Neural cell (in vitro differentiated cells): ENCODE results near the gene LMAN2. TPM values are rescaled to one million over a fixed set of nuclear protein-coding genes. Genes with fewer than 3 reads are reported as not detected.

Experiments
- H2AFZ ChIP-seq: fragments of 200-600, 300-800 bp; sonication (generic), shearing (Covaris generic); 2 replicates; pipeline ENCODE4 v1.6.0; 2014; ENCODE audit warnings: low read depth, mild to moderate bottlenecking, antibody characterized with exemption, low read length, moderate library complexity
- H3F3A ChIP-seq: fragments of 200-600 bp; shearing (Covaris generic); 2 replicates; pipeline ENCODE4 v1.6.1; 2016; ENCODE audit warnings: mild to moderate bottlenecking, moderate library complexity, mixed read lengths, antibody characterized with exemption, low read length; ENCODE audit not compliant: insufficient read depth, poor library complexity, severe bottlenecking
- H3K27ac ChIP-seq: fragments of 200-600, 300-800 bp; sonication (generic), shearing (Covaris generic); 2 replicates; pipeline ENCODE4 v1.5.1; 2014; ENCODE audit warnings: mild to moderate bottlenecking, low read length, moderate library complexity
- H3K27me3 ChIP-seq: fragments of 300-800, 200-600 bp; sonication (generic), shearing (Covaris generic); 2 replicates; pipeline ENCODE4 v1.6.0; 2014; ENCODE audit warnings: mild to moderate bottlenecking, low read depth, low read length, moderate library complexity; ENCODE audit not compliant: insufficient read depth
- H3K36me3 ChIP-seq: fragments of 300-800, 200-600 bp; sonication (generic), shearing (Covaris generic); 2 replicates; pipeline ENCODE4 v1.5.1; 2014; ENCODE audit warnings: mild to moderate bottlenecking, antibody characterized with exemption, low read length, moderate library complexity; ENCODE audit not compliant: insufficient read depth
- H3K4me2 ChIP-seq: fragments of 300-800, 200-600 bp; sonication (generic), shearing (Covaris generic); 2 replicates; pipeline ENCODE4 v1.6.0; 2014; ENCODE audit warnings: mild to moderate bottlenecking, low read length
- H3K4me3 ChIP-seq: fragments of 300-800, 200-600 bp; sonication (generic), shearing (Covaris generic); 2 replicates; pipeline ENCODE4 v1.5.1; 2014; ENCODE audit warnings: mild to moderate bottlenecking, low read length, moderate library complexity
- H3K79me2 ChIP-seq: fragments of 200-600 bp; shearing (Covaris generic); replicated peaks from 2 replicates; pipeline ENCODE4 v1.6.0; 2014; ENCODE audit warnings: mild to moderate bottlenecking, low read length, moderate library complexity; ENCODE audit not compliant: insufficient read depth
- H3K9ac ChIP-seq: fragments of 300-800, 200-600 bp; sonication (generic), shearing (Covaris generic); 2 replicates; pipeline ENCODE4 v1.6.1; 2016; ENCODE audit warnings: mild to moderate bottlenecking, low read length, mixed read lengths
- H3K9me2 ChIP-seq: fragments of 200-600 bp; shearing (Covaris generic); 2 replicates; pipeline ENCODE4 v1.6.1; 2016; ENCODE audit warnings: mild to moderate bottlenecking, low read length, mixed read lengths; ENCODE audit not compliant: insufficient read depth
- H3K9me3 ChIP-seq: fragments of 200-600, 300-800 bp; sonication (generic), shearing (Covaris generic); 2 replicates; pipeline ENCODE4 v1.6.1; 2016; ENCODE audit warnings: mild to moderate bottlenecking, mixed run types, low read length, moderate library complexity, mixed read lengths
- H4K20me1 ChIP-seq: fragments of 200-600 bp; shearing (Covaris generic); 2 replicates; pipeline ENCODE4 v1.6.1; 2016; ENCODE audit warnings: mild to moderate bottlenecking, mixed run types; ENCODE audit not compliant: insufficient read depth
- EP300 ChIP-seq: fragments of 450-650 bp; conservative IDR thresholded peaks from 2 replicates; pipeline ENCODE4 v1.6.1; 2014; ENCODE audit warnings: antibody characterized with exemption, mild to moderate bottlenecking, moderate library complexity; ENCODE audit not compliant: poor library complexity, severe bottlenecking
- EZH2 ChIP-seq: fragments of 200-600, 300-800 bp; shearing (Covaris generic), sonication (generic); IDR thresholded peaks from 2 replicates; pipeline ENCODE4 v1.6.1; 2014; ENCODE audit warnings: antibody characterized with exemption, low read length, borderline replicate concordance, mild to moderate bottlenecking; ENCODE audit not compliant: insufficient read depth, poor library complexity, severe bottlenecking
- MXI1 ChIP-seq: fragments of 450-650 bp; conservative IDR thresholded peaks from 2 replicates; pipeline ENCODE4 v1.6.1; 2014; ENCODE audit warnings: antibody characterized with exemption, mild to moderate bottlenecking; ENCODE audit not compliant: poor library complexity, severe bottlenecking
- POLR2AphosphoS5 ChIP-seq: IDR thresholded peaks from 2 replicates; pipeline ENCODE4 v1.6.1; 2012
- RAD21 ChIP-seq: fragments of 450-650 bp; conservative IDR thresholded peaks from 2 replicates; pipeline ENCODE4 v1.6.1; 2014; ENCODE audit warnings: antibody characterized with exemption, mild to moderate bottlenecking, moderate library complexity
- SMC3 ChIP-seq: fragments of 450-650 bp; conservative IDR thresholded peaks from 2 replicates; pipeline ENCODE4 v1.6.1; 2014; ENCODE audit warnings: antibody characterized with exemption, mild to moderate bottlenecking, moderate library complexity; ENCODE audit not compliant: poor library complexity
- TAF1 ChIP-seq: IDR thresholded peaks from 2 replicates; pipeline ENCODE4 v1.6.1; 2012; ENCODE audit warnings: low read depth
- polyA plus RNA-seq: library from polyadenylated mRNA; depleted of rRNA; stranded (reverse); fragments of >200 nt; gene quantifications from 2 replicates; pipeline ENCODE4 v1.2.3, GENCODE V29; 2014
- TF ChIP-seq, protein P1 (sequence below): IDR thresholded peaks from 2 replicates; pipeline ENCODE4 v1.6.1; 2012; ENCODE audit warnings: borderline replicate concordance
- TF ChIP-seq, protein P2 (sequence below): fragments of 450-650 bp; IDR thresholded peaks from 2 replicates; pipeline ENCODE4 v1.5.1; 2014; ENCODE audit warnings: antibody characterized with exemption, mild to moderate bottlenecking, moderate library complexity; ENCODE audit not compliant: poor library complexity, severe bottlenecking

The LMAN2 gene
- polyA plus RNA-seq, 1 donor from 2014 or later: 155 TPM

DNA sequence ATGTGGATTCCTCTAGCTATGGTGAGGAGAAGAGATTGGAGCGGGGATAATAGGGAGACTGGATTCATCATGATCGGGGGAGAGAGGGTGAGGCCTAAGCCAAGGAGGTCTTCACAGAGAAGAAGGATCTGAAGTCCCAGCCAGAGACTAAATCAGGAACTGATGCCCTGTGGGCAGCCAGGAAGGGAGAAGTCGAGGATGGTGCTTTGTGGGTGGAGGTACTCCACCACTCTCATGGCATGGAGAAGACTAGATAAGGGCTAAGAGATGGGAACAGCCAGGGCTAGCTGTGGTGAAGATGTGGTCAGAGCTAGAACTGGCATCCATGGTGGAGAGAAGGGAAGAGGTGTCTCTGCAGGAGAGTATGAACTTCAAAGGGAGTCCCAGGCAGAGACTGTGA lies 3.2 kb upstream of the LMAN2 start:
- no peaks in the 10 kb centered on the region for H3F3A ChIP-seq
- H4K20me1 ChIP-seq: no peaks in the 10 kb centered on the region
- H3K4me3 ChIP-seq: no peak overlapping the region
- H3K36me3 ChIP-seq: no peaks in the 10 kb centered on the region
- no peak overlapping the region for H3K9ac ChIP-seq
- no peaks in the 10 kb centered on the region for H3K9me2 ChIP-seq
- H3K79me2 ChIP-seq: peaks cover 16% of the 10 kb centered on the region
- no peaks in the 10 kb centered on the region for H3K27me3 ChIP-seq
- no peak overlapping the region for H2AFZ ChIP-seq
- no peak overlapping the region for H3K4me2 ChIP-seq
- H3K9me3 ChIP-seq: no peaks in the 10 kb centered on the region
- no peak for TF ChIP-seq RAD21
- no peak for TF ChIP-seq EZH2
- TF ChIP-seq, protein P1, sequence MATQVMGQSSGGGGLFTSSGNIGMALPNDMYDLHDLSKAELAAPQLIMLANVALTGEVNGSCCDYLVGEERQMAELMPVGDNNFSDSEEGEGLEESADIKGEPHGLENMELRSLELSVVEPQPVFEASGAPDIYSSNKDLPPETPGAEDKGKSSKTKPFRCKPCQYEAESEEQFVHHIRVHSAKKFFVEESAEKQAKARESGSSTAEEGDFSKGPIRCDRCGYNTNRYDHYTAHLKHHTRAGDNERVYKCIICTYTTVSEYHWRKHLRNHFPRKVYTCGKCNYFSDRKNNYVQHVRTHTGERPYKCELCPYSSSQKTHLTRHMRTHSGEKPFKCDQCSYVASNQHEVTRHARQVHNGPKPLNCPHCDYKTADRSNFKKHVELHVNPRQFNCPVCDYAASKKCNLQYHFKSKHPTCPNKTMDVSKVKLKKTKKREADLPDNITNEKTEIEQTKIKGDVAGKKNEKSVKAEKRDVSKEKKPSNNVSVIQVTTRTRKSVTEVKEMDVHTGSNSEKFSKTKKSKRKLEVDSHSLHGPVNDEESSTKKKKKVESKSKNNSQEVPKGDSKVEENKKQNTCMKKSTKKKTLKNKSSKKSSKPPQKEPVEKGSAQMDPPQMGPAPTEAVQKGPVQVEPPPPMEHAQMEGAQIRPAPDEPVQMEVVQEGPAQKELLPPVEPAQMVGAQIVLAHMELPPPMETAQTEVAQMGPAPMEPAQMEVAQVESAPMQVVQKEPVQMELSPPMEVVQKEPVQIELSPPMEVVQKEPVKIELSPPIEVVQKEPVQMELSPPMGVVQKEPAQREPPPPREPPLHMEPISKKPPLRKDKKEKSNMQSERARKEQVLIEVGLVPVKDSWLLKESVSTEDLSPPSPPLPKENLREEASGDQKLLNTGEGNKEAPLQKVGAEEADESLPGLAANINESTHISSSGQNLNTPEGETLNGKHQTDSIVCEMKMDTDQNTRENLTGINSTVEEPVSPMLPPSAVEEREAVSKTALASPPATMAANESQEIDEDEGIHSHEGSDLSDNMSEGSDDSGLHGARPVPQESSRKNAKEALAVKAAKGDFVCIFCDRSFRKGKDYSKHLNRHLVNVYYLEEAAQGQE: no peak
- no peak for TF ChIP-seq POLR2AphosphoS5
- no peak for TF ChIP-seq TAF1
- TF ChIP-seq, protein P2, sequence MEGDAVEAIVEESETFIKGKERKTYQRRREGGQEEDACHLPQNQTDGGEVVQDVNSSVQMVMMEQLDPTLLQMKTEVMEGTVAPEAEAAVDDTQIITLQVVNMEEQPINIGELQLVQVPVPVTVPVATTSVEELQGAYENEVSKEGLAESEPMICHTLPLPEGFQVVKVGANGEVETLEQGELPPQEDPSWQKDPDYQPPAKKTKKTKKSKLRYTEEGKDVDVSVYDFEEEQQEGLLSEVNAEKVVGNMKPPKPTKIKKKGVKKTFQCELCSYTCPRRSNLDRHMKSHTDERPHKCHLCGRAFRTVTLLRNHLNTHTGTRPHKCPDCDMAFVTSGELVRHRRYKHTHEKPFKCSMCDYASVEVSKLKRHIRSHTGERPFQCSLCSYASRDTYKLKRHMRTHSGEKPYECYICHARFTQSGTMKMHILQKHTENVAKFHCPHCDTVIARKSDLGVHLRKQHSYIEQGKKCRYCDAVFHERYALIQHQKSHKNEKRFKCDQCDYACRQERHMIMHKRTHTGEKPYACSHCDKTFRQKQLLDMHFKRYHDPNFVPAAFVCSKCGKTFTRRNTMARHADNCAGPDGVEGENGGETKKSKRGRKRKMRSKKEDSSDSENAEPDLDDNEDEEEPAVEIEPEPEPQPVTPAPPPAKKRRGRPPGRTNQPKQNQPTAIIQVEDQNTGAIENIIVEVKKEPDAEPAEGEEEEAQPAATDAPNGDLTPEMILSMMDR: no peak
- TF ChIP-seq MXI1: no peak
- no peak for TF ChIP-seq EP300
- no peak for TF ChIP-seq SMC3
- H3K27ac ChIP-seq: no peak overlapping the region

DNA sequence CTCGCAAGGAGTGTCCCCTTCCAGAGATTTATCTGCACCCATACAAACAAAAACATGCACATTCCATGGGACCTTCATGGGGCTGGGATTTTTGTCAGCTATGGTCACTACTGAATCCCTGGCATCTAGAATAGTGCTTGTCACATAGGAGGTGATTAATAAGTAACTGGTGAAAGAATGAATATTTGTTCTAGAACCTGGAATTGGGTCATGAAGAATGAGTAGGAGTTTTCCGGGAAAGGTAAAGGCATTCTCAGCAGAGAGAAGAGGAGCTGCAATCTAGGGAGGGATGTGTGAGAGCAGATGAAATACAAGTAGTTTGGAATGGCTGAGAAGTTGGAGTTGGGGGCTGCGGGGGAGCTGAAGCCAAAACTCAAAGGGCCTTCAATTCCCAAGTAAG lies 2.8 kb upstream of the LMAN2 start:
- Histone ChIP-seq H3K27ac (no peak overlapping the region), H3K4me2 (no peak overlapping the region), H4K20me1 (no peaks in the 10 kb centered on the region), H3K27me3 (no peaks in the 10 kb centered on the region), H3F3A (no peaks in the 10 kb centered on the region), H3K4me3 (no peak overlapping the region), H3K9me2 (no peaks in the 10 kb centered on the region), H3K79me2 (peaks cover 19% of the 10 kb centered on the region), H3K9me3 (no peaks in the 10 kb centered on the region), H2AFZ (no peak overlapping the region), H3K36me3 (no peaks in the 10 kb centered on the region), H3K9ac (no peak overlapping the region)
- TF ChIP-seq SMC3: no peak
- TF ChIP-seq POLR2AphosphoS5: no peak
- TF ChIP-seq EP300: no peak
- TF ChIP-seq, protein P2: no peak
